GM12872 (cell line): ENCODE measurements around the gene SGMS1.

Source experiments
- TF ChIP-seq, protein P1 (sequence below): IDR thresholded peaks from 3 replicates; pipeline ENCODE4 v1.5.1; 2011; ENCODE audit warnings: low read depth, mild to moderate bottlenecking, low read length, moderate library complexity; ENCODE audit not compliant: insufficient read depth

The SGMS1 gene

DNA sequence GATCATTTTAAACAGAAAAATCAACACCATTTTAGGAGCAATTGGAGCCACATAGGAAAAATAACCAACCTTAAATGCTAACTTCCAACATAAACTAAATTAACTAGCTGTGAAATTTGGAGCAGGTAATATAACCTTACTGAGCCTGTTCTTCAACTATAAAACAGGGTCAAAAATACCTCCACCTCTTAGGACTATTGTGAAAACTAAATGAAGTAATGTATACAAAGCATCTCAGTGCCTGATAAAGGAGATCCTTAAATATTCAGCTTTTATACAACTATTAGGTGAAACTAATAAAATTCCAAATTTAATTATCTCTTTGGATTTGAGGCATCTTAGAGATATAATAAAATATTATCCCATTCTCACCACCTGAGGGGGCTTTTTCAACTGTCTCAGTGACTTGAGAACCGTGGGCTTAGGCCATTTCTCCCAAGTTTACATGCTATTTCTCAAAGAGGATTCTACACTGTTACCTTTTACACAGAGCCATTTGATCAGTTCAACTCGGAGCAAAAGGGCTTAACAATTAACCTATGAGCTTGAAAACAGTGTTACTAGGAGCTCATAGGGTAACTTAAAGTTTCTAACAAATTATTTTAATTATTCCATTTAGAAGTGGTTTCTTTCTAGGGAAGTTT is 207.5 kb downstream of the SGMS1 start:
- TF ChIP-seq, protein P1, sequence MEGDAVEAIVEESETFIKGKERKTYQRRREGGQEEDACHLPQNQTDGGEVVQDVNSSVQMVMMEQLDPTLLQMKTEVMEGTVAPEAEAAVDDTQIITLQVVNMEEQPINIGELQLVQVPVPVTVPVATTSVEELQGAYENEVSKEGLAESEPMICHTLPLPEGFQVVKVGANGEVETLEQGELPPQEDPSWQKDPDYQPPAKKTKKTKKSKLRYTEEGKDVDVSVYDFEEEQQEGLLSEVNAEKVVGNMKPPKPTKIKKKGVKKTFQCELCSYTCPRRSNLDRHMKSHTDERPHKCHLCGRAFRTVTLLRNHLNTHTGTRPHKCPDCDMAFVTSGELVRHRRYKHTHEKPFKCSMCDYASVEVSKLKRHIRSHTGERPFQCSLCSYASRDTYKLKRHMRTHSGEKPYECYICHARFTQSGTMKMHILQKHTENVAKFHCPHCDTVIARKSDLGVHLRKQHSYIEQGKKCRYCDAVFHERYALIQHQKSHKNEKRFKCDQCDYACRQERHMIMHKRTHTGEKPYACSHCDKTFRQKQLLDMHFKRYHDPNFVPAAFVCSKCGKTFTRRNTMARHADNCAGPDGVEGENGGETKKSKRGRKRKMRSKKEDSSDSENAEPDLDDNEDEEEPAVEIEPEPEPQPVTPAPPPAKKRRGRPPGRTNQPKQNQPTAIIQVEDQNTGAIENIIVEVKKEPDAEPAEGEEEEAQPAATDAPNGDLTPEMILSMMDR = no peak

- TF ChIP-seq, protein P1 = no peak
Observed at GRCh38 chr10:50415292-50415691, 208.5 kb downstream of the SGMS1 start.

GRCh38 chr10:50410066-50410811 is 213.5 kb downstream of the SGMS1 start:
- TF ChIP-seq, protein P1 = no peak

GRCh38 chr10:50407076-50407801 is 216.5 kb downstream of the SGMS1 start:
- TF ChIP-seq, protein P1 = no peak

DNA sequence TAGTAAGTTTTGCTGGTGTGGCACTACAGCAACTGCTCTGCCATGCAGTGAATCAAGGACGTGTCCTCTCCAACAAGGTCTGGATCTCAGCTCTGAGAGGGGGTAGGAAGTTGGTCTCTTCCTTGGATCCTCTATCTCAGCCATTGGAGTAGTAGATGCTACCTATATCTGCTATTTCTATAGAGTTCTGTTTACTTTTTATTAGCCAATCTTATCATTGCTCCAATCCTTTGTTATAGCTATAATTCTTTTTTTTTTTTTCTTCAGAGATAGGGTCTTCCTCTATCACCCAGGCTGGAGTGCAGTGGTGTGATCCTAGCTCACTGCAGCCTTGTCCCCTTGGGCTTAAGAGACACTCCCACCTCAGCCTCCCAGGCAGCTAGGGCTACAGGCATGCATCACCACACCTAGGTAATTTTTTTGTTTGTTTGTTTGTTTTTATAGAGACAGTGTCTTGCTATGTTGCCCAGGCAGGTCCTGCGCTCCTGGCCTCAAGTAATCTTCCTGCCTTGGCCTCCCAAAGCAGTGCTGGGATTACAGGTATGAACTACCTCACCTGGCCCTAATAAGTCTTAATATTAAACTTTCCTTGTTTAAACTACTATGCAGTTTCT is 217.2 kb downstream of the SGMS1 start:
- TF ChIP-seq, protein P1 = no peak

GRCh38 chr10:50405723-50406122 is 218.0 kb downstream of the SGMS1 start:
- TF ChIP-seq, protein P1 = no peak
